Astrocyte of the cerebellum (primary cell): Measurements from ENCODE around the gene RORC.

Experiments used
- DNase-seq: peaks from one replicate; pipeline ENCODE4 v3.0.0-alpha.2; 2011; ENCODE audit warnings: low read depth
- H3K4me3 ChIP-seq: 2 replicates; pipeline ENCODE4 v1.5.1; 2011; ENCODE audit warnings: mild to moderate bottlenecking, low read depth, low read length, moderate library complexity
- CTCF ChIP-seq: IDR thresholded peaks from 2 replicates; pipeline ENCODE4 v1.5.1; 2012; ENCODE audit warnings: low read length, low read depth, moderate library complexity, mild to moderate bottlenecking; ENCODE audit errors: missing control alignments
- in situ Hi-C: cut with HindIII; loops from 2 replicates; pipeline ENCODE4 v1.10.0; 2017; ENCODE audit warnings: low sequenced_read_pairs

RORC gene

GRCh38 chr1:151759241-151759640 is 72.4 kb downstream of the RORC start:
- H3K4me3 ChIP-seq = no peak overlapping the region
- no peak for TF ChIP-seq CTCF
- no peak for DNase-seq
- in situ Hi-C loops = no loop called here

GRCh38 chr1:151756291-151756690 is 75.3 kb downstream of the RORC start:
- in situ Hi-C loops = no loop called here
- H3K4me3 ChIP-seq = no peak overlapping the region
- no peak for TF ChIP-seq CTCF
- DNase-seq = no peak
